ENCODE data around the gene C19orf53.

The C19orf53 gene

GRCh38 chr19:13819238-13819637, 45.0 kb downstream of the C19orf53 start:
- no peak overlapping the region for H3K27ac Mint-ChIP-seq
- no peaks in the 10 kb centered on the region for H3K9me3 Mint-ChIP-seq
- peaks cover 15% of the 10 kb centered on the region for H3K36me3 Mint-ChIP-seq (ENCODE audit: low read depth)
- no peaks in the 10 kb centered on the region for H3K27me3 Mint-ChIP-seq (ENCODE audit: low read depth)
- H3K4me3 Mint-ChIP-seq = no peak overlapping the region
- no peaks in the 10 kb centered on the region for H3K4me1 Mint-ChIP-seq (ENCODE audit: low read depth)

- Mint-ChIP-seq H3K4me3 (no peak overlapping the region), H3K27me3 (ENCODE audit: low read depth) (no peaks in the 10 kb centered on the region), H3K36me3 (ENCODE audit: low read depth) (peaks cover 17% of the 10 kb centered on the region), H3K4me1 (ENCODE audit: low read depth) (peaks cover 5% of the 10 kb centered on the region), H3K9me3 (no peaks in the 10 kb centered on the region), H3K27ac (no peak overlapping the region)
These were observed 47.0 kb downstream of the C19orf53 start for GRCh38 chr19:13821292-13821691.

DNA sequence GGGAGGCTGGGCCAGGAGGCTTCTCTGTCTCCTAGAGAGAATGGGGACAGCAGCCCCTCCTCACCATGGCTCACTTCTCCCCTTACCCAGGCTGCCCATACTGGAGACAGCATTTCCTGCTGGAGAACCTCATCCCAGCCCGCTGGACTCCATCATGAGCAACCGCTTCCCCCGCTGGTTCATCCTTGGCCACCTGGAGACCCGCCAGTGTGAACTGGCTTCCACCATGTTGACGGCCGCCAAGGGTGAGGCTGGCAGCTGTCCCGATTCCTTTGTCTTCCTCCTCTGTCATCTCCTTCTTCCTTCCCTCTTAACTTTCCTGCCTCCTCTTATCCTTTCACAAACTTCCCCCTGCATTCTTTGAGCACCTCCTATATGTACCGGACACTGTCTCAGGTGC, 49.0 kb downstream of the C19orf53 start:
- H3K4me3 Mint-ChIP-seq = no peak overlapping the region
- no peaks in the 10 kb centered on the region for H3K9me3 Mint-ChIP-seq
- no peak overlapping the region for H3K27ac Mint-ChIP-seq
- peaks cover 5% of the 10 kb centered on the region for H3K4me1 Mint-ChIP-seq (ENCODE audit: low read depth)
- peaks cover 21% of the 10 kb centered on the region for H3K36me3 Mint-ChIP-seq (ENCODE audit: low read depth)
- no peaks in the 10 kb centered on the region for H3K27me3 Mint-ChIP-seq (ENCODE audit: low read depth)

DNA sequence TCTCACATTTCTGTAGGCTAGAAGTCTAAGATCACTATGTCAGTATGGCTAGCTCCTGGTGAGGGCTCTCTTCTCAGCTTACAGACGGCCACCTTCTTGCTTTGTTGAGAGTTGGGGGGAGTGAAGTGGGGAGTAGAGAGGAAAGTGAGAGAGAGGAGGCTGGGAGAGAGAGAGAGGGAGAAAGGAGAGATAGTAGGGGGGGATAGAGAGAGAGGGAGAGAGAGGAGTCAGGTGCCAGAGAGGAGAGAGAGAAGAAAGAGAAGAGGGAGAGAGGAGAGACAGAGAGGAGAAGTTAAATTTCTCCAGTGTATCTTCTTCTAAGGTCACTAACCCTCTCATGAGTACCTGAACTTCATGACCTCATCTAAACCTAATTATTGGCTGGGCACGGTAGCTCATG, 49.6 kb downstream of the C19orf53 start:
- no peak overlapping the region for H3K4me3 Mint-ChIP-seq
- peaks cover 5% of the 10 kb centered on the region for H3K4me1 Mint-ChIP-seq (ENCODE audit: low read depth)
- no peak overlapping the region for H3K27ac Mint-ChIP-seq
- H3K9me3 Mint-ChIP-seq = no peaks in the 10 kb centered on the region
- no peaks in the 10 kb centered on the region for H3K27me3 Mint-ChIP-seq (ENCODE audit: low read depth)
- peaks cover 19% of the 10 kb centered on the region for H3K36me3 Mint-ChIP-seq (ENCODE audit: low read depth)

DNA sequence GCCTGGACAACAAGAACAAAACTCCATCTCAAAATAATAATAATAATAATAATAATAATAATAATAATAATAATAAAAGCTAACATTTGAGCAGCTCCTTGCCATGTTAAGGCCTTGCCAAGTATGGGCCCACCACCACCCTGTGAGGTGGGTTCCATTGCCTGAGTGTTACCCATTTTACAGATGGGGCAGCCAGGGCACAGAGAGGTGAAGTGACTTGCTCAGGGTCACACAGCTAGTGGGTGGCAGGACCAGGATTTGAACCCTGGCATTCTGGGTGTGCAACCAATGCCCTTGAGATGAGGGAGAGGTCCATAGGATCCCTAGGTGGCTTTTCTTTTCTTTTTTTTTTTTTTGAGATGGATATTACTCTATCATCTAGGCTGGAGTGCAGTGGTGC, 50.4 kb downstream of the C19orf53 start:
- H3K4me3 Mint-ChIP-seq = no peak overlapping the region
- peaks cover 5% of the 10 kb centered on the region for H3K4me1 Mint-ChIP-seq (ENCODE audit: low read depth)
- H3K27me3 Mint-ChIP-seq (ENCODE audit: low read depth) = no peaks in the 10 kb centered on the region
- no peaks in the 10 kb centered on the region for H3K9me3 Mint-ChIP-seq
- peaks cover 19% of the 10 kb centered on the region for H3K36me3 Mint-ChIP-seq (ENCODE audit: low read depth)
- H3K27ac Mint-ChIP-seq = no peak overlapping the region

DNA sequence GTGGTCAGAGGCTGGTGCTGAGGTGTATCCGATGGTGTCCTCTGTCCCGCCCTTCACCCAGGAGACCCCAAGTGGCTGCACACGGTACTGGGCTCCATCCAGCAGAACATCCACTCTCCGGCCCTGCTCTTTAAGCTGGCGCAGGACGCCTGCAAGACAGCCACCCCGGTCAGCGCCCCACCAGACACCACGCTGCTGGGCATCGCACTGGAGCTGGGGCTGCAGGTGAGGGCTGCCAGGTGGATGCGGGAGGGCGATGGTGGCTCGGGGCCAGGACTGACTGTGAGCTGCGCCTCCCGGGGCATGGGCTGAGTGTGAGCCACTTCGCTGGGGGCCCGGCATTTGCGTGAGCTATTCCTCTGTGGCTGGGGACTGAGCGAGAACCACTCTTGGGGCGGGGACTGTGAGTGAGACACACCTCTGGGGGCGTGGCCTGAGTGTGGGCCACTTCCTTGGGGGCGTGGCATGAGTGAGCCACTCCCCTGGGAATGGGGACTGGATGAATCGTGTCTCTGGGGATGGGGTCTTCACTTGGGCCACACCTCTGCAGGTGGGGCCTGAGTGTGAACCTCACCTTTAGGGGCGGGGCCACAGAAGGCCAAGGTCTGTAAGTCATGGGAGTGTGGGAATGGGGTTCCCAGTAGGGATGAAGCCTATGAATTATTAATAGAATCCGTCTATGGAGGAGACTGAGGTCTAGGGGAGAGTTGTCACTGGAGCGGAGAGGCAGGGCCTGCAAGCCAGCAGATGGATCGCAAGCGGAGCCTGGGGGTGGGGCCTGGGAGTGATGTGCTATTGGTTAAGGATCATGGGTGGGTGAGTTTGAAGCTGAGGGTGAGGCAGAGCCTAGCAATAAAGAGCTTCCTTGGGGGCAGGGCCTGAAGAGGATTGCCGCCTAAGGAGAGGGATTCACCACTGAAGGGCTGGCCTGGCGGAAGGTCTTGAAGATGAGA, 51.5 kb downstream of the C19orf53 start:
- peaks cover 16% of the 10 kb centered on the region for H3K36me3 Mint-ChIP-seq (ENCODE audit: low read depth)
- no peaks in the 10 kb centered on the region for H3K9me3 Mint-ChIP-seq
- H3K27me3 Mint-ChIP-seq (ENCODE audit: low read depth) = no peaks in the 10 kb centered on the region
- H3K4me1 Mint-ChIP-seq (ENCODE audit: low read depth) = peaks cover 5% of the 10 kb centered on the region
- peak overlapping the region; percentile 11 for H3K27ac Mint-ChIP-seq
- H3K4me3 Mint-ChIP-seq = no peak overlapping the region

GRCh38 chr19:13826652-13827235, 52.5 kb downstream of the C19orf53 start:
- no peaks in the 10 kb centered on the region for H3K27me3 Mint-ChIP-seq (ENCODE audit: low read depth)
- H3K36me3 Mint-ChIP-seq (ENCODE audit: low read depth) = peaks cover 16% of the 10 kb centered on the region
- peaks cover 10% of the 10 kb centered on the region for H3K4me1 Mint-ChIP-seq (ENCODE audit: low read depth)
- H3K9me3 Mint-ChIP-seq = no peaks in the 10 kb centered on the region
- no peak overlapping the region for H3K4me3 Mint-ChIP-seq
- no peak overlapping the region for H3K27ac Mint-ChIP-seq

GRCh38 chr19:13827656-13828055, 53.4 kb downstream of the C19orf53 start:
- H3K27ac Mint-ChIP-seq = no peak overlapping the region
- peaks cover 11% of the 10 kb centered on the region for H3K4me1 Mint-ChIP-seq (ENCODE audit: low read depth)
- H3K27me3 Mint-ChIP-seq (ENCODE audit: low read depth) = no peaks in the 10 kb centered on the region
- no peaks in the 10 kb centered on the region for H3K9me3 Mint-ChIP-seq
- no peak overlapping the region for H3K4me3 Mint-ChIP-seq
- peaks cover 16% of the 10 kb centered on the region for H3K36me3 Mint-ChIP-seq (ENCODE audit: low read depth)

Data from T-helper 1 cell treated with Interleukin-12 subunit alpha and Interleukin-12 subunit beta and Interleukin-4 antibody, amounts not matched to agents 30 μg/mL and 1 μg/mL, for 36 hours (primary cell).